GM12892 (cell line): ENCODE results near the gene TLE1.

ENCODE experiments used
- POLR2A ChIP-seq: IDR thresholded peaks from 2 replicates; pipeline ENCODE4 v1.6.1; 2011; ENCODE audit warnings: low read depth, low read length, control low read depth
- POLR2AphosphoS5 ChIP-seq: IDR thresholded peaks from 2 replicates; pipeline ENCODE4 v1.6.1; 2011; ENCODE audit warnings: low read depth, low read length, control low read depth
- TAF1 ChIP-seq: IDR thresholded peaks from 2 replicates; pipeline ENCODE4 v1.6.1; 2011; ENCODE audit warnings: low read depth, mild to moderate bottlenecking, control low read depth, low read length, borderline replicate concordance

DNA sequence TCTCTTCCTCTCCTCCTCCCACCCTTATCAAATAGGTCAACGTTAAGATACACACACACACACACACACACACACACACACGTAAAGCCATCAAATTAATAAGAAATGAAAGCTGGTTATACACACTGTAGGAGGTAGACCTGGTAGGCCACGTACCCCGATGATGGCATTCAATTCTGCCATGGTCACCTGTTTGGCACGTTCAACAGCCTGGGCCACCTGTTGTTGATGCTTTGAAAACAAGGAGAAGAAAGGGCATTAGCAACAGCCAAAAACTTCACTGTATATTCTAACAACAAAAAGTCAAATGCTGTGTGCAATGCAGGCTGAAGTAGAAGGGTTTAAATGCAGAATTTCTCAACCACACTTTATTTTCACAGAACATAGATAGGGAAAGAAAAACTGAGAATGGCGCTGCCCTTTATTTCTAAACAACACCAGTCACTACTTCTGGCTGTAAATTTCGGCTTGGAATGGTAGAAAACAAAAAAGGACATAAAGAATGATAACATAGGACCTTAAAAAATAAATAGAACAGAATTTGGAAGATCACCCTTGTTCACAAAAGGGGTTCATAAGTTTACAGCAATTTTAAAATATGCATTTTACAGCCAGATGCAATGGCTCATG is 37.2 kb downstream of the TLE1 start:
- TF ChIP-seq POLR2A: no peak
- no peak for TF ChIP-seq POLR2AphosphoS5
- TF ChIP-seq TAF1: no peak
